Measurements from ENCODE around the gene WWC2. TPM values are rescaled to one million over a fixed set of nuclear protein-coding genes. Genes with fewer than 3 reads are reported as not detected.

The WWC2 gene
- total RNA-seq, 2 donors from 2014 or later = 5.8 to 6.3 TPM

DNA sequence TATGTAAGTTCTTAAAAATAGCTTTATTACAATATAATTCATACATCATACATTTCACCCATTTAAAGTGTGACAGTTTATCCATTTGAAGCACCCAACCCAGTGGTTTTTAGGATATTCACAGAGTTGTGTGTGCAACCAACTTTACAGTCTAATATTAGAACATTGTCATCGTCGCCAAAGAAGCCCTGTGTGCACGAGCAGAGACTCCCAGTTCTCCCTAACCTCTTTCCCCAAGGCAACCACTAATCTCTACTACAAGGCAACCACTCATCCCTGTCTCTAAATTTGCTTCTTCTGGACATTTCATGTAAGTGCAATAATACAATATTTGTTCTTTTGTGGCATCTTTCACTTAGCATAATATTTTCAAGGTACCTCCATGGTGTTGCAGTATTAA, 173.3 kb downstream of the WWC2 start:
- Mint-ChIP-seq H3K27ac (no peak overlapping the region), H3K4me3 (no peak overlapping the region), H3K27me3 (no peaks in the 10 kb centered on the region), H3K4me1 (no peaks in the 10 kb centered on the region), H3K36me3 (ENCODE audit: low read depth) (no peaks in the 10 kb centered on the region)
- no peaks in the 10 kb centered on the region for H3K9me3 ChIP-seq (ENCODE audit: control insufficient read depth, low read length, poor library complexity, severe bottlenecking)
- no peak for DNase-seq
- no peak for ATAC-seq

DNA sequence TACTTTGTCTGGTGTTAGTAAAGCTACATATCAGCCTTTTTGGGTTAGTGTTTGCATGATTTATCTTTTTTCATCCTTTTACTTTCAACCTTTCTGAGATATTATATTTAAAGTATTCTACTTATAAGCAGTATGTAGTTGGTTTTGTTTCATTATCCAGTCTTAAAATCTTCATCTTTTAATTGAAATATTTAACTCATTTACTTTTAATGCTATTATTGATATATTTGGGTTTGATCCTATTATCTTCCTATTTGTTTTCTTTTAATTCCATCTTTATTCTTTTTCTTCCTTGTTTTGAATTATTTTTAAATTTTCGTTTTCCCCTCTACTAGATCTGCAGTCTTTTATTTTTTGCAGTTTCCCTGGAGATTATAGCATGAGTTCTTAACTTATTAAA, 177.0 kb downstream of the WWC2 start:
- DNase-seq (no peak), ATAC-seq (no peak)
- H3K9me3 ChIP-seq (ENCODE audit: control insufficient read depth, low read length, poor library complexity, severe bottlenecking) = no peaks in the 10 kb centered on the region
- Mint-ChIP-seq H3K4me3 (no peak overlapping the region), H3K4me1 (no peaks in the 10 kb centered on the region), H3K27me3 (no peaks in the 10 kb centered on the region), H3K27ac (no peak overlapping the region), H3K36me3 (ENCODE audit: low read depth) (no peaks in the 10 kb centered on the region)

DNA sequence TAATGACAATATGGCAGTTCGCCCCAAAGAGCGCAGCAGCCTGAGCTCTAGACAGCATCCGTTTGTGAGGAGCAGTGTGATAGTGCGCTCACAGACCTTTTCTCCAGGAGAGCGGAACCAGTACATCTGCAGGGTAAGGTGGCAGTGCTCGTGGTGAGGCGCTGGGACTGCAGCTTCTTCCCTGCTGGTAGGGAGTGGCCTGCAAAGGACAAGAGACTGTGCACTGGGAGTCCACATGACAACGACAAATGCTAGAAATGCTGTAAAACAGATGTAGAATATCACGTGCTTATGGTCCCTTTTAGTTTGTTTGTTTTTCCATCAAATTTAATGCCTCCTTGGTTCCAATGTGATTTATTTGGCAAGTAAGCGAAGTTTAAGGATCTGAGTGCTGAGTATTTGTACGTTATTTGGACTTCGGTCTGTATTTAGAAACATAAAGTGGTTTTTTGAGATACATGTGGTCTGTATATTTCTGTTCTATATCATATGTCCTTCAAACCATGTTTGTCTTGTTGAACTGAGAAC, 185.3 kb downstream of the WWC2 start:
- no peak overlapping the region for H3K4me3 Mint-ChIP-seq
- no peaks in the 10 kb centered on the region for H3K27me3 Mint-ChIP-seq
- no peak overlapping the region for H3K27ac Mint-ChIP-seq
- H3K36me3 Mint-ChIP-seq (ENCODE audit: low read depth) = peaks cover 7% of the 10 kb centered on the region
- no peak for ATAC-seq
- peaks cover 7% of the 10 kb centered on the region for H3K4me1 Mint-ChIP-seq
- DNase-seq = no peak
- H3K9me3 ChIP-seq (ENCODE audit: control insufficient read depth, low read length, poor library complexity, severe bottlenecking) = no peaks in the 10 kb centered on the region

DNA sequence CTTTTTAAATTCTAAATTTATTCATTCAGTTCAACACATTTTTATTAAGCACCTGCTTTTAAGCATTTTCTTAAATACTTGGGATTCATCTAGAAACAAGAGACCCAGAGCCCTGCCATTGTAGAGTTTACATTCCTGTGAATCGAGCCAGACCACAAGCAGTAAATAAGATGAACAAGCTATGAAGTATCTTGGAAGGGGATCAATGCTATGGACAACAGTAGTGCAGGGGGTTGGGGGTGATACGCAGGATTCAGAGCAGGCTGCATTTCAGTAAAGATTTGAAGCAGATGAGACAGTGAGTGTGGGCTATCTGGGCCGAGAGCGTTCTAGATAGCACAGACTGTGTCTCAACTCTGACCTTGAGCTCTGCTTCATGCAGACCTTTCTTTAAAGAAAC, 185.9 kb downstream of the WWC2 start:
- no peaks in the 10 kb centered on the region for H3K9me3 ChIP-seq (ENCODE audit: control insufficient read depth, low read length, poor library complexity, severe bottlenecking)
- ATAC-seq (no peak), DNase-seq (no peak)
- H3K4me3 Mint-ChIP-seq = no peak overlapping the region
- peaks cover 7% of the 10 kb centered on the region for H3K36me3 Mint-ChIP-seq (ENCODE audit: low read depth)
- peaks cover 7% of the 10 kb centered on the region for H3K4me1 Mint-ChIP-seq
- H3K27ac Mint-ChIP-seq = no peak overlapping the region
- no peaks in the 10 kb centered on the region for H3K27me3 Mint-ChIP-seq

DNA sequence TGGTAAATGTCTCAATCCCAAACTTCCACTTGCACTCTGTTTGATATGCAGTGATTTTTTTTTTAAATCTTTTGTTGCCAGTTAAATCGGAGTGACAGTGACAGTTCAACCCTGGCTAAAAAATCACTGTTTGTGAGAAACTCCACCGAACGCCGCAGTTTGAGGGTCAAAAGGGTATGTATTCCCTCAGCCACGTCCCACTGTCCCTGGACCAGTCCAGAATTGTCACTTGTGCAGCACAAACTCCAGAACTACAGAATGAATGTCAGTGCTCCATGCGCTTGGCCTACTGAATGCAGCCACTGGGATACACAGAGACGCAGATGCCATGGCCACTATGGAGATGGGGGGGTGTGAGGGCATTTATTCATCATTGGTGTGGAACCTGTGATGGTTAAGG, 186.8 kb downstream of the WWC2 start:
- DNase-seq = no peak
- no peaks in the 10 kb centered on the region for H3K27me3 Mint-ChIP-seq
- peak overlapping the region; percentile 80 for H3K27ac Mint-ChIP-seq
- ATAC-seq = no peak
- peaks cover 7% of the 10 kb centered on the region for H3K4me1 Mint-ChIP-seq
- H3K4me3 Mint-ChIP-seq = no peak overlapping the region
- H3K9me3 ChIP-seq (ENCODE audit: control insufficient read depth, low read length, poor library complexity, severe bottlenecking) = no peaks in the 10 kb centered on the region
- H3K36me3 Mint-ChIP-seq (ENCODE audit: low read depth) = peaks cover 7% of the 10 kb centered on the region

DNA sequence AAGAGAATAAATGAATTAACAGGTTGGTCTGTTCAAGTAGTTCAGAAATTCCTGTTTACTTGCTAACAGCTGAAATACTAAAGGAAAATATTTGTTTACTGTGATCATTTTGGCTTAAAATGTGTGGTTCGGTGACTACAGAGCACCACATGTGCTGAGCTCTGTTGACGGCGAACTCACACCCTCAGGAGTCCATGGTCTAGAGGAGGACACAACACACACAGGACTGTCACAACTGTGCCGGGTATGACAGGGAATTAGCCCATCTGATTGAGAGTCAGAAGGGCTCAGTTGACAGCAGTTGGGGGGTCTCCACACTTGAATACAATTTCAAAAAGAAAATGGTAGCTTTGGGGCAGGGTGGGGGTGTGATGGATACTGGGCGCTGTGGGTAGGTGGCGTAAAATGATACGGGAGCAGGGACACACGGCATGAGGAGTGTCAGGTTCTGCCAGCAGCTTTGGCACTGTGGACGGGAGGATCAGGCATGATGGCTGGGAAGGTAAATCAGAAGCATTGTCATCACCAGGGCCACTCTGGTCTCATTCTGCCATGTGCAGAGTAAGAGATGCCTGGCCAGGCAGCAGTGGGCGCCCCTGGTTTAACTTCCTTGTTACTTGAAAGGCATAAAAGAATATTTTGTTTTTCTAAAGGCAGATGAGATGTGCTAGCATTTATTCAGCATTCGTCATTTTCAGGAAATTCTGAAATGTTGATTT, 187.7 kb downstream of the WWC2 start:
- ATAC-seq (no peak), DNase-seq (no peak)
- peaks cover 10% of the 10 kb centered on the region for H3K4me1 Mint-ChIP-seq

DNA sequence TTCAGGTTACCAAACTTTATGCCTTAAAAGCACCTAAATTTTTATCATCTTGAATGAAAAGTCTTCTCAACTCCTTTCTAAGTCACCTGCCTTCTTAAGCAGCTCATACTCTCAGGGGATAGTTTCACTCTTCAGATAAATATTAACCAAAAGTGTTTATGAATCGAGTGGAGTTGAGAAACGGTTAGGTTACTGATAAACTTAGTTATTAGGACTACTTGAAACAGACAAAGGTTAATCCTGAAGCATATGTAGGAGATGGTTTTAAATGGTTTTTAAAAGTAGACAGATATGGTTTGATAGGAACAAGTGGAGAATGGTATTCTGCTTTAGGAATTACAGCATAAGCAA, 188.2 kb downstream of the WWC2 start:
- no peak for DNase-seq
- Mint-ChIP-seq H3K27ac (peak overlapping the region; percentile 63), H3K27me3 (no peaks in the 10 kb centered on the region)

More for the DNA sequence above, 187.7 kb downstream of the WWC2 start:
- Mint-ChIP-seq H3K27ac (peak overlapping the region; percentile 63), H3K27me3 (no peaks in the 10 kb centered on the region), H3K4me3 (no peak overlapping the region), H3K36me3 (ENCODE audit: low read depth) (peaks cover 7% of the 10 kb centered on the region)
- no peaks in the 10 kb centered on the region for H3K9me3 ChIP-seq (ENCODE audit: control insufficient read depth, low read length, poor library complexity, severe bottlenecking)

DNA sequence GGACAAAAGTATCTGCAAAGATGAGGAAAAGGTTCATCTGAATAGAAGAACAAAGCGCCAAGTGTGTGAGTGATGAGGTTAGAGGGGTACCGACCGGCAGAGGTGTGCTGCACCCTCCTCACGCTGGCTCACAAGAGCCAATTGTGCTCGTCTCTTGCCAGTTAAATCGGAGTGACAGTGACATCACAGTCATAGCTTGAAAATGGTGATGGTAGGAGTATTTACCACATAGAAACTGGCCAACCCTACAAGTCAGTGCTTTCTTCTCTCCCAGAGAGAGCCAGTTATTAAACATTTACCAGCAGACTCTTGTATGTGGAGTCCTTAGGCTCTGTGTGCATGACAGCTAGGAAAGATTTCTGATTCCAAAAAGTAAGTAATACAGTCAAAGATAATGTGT, 188.6 kb downstream of the WWC2 start:
- no peaks in the 10 kb centered on the region for H3K9me3 ChIP-seq (ENCODE audit: control insufficient read depth, low read length, poor library complexity, severe bottlenecking)
- DNase-seq (no peak), ATAC-seq (no peak)
- no peak overlapping the region for H3K4me3 Mint-ChIP-seq
- peaks cover 6% of the 10 kb centered on the region for H3K36me3 Mint-ChIP-seq (ENCODE audit: low read depth)
- peak overlapping the region; percentile 63 for H3K27ac Mint-ChIP-seq
- peaks cover 10% of the 10 kb centered on the region for H3K4me1 Mint-ChIP-seq
- no peaks in the 10 kb centered on the region for H3K27me3 Mint-ChIP-seq

More for the DNA sequence above, 188.2 kb downstream of the WWC2 start:
- H3K9me3 ChIP-seq (ENCODE audit: control insufficient read depth, low read length, poor library complexity, severe bottlenecking) = no peaks in the 10 kb centered on the region
- ATAC-seq = no peak
- no peak overlapping the region for H3K4me3 Mint-ChIP-seq
- H3K4me1 Mint-ChIP-seq = peaks cover 10% of the 10 kb centered on the region
- peaks cover 7% of the 10 kb centered on the region for H3K36me3 Mint-ChIP-seq (ENCODE audit: low read depth)

DNA sequence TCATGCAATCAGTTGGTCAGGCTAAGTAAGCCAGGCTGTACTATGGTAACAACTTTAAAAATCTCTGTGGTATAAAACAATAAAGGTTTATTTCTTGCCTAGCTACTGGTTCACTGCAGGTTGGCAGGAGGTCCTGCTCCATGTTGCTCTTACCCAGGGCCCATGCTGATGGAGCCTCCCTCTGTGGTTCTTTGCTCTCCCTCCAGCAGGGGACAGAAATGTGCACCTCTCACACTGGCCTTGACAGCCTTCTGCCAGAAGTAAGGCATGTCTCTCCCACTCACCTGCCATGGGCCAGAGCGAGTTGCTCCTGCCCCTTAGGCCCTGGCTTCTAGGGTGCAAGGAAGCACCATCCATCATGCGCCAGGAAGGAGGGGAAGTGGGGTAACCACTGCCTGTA, 189.9 kb downstream of the WWC2 start:
- peaks cover 10% of the 10 kb centered on the region for H3K4me1 Mint-ChIP-seq
- H3K4me3 Mint-ChIP-seq = no peak overlapping the region
- H3K27ac Mint-ChIP-seq = no peak overlapping the region
- no peaks in the 10 kb centered on the region for H3K9me3 ChIP-seq (ENCODE audit: control insufficient read depth, low read length, poor library complexity, severe bottlenecking)
- no peak for ATAC-seq
- H3K27me3 Mint-ChIP-seq = no peaks in the 10 kb centered on the region
- no peak for DNase-seq
- peaks cover 3% of the 10 kb centered on the region for H3K36me3 Mint-ChIP-seq (ENCODE audit: low read depth)

DNA sequence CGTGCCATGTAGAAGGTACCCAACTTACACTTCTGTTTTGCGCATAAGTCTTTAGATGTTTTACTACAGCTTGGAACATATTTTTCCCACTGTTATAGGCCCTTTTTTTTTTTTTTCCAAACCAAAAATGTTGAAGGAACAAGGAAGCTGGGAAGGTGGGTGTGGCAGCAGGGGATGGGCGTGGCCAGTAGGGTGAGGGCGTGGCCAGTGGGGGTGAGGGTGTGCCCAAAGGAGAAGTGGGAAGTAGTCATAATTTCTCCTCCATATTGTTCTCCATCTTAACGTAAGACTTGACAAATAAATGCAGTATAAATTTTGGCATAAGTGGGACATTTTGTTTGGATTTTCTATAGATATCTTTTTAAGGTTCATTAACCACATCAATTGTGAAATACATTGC, 190.6 kb downstream of the WWC2 start:
- DNase-seq = no peak
- Mint-ChIP-seq H3K27ac (no peak overlapping the region), H3K36me3 (ENCODE audit: low read depth) (peaks cover 3% of the 10 kb centered on the region)

DNA sequence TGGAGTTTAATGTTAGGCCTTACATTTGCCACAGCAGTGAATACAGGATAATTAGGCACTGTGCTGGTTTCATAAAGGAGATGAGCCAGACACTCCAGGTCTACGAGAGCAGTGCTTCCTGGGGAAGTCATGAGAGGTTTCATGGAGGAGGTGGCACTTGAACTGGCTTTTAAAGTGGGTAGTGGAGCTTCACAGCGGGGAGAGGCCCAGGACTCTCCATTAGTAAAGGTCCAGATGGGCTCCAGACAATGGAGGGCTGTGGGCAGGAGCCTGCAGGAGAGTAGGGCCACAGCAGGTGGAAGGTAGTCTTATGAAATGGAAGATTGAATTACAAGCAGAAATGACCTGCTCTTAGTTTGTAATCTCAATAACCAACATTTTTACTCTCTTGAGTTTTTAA, 192.0 kb downstream of the WWC2 start:
- H3K9me3 ChIP-seq (ENCODE audit: control insufficient read depth, low read length, poor library complexity, severe bottlenecking) = no peaks in the 10 kb centered on the region
- H3K4me1 Mint-ChIP-seq = peaks cover 10% of the 10 kb centered on the region
- no peaks in the 10 kb centered on the region for H3K27me3 Mint-ChIP-seq
- no peak for ATAC-seq
- H3K4me3 Mint-ChIP-seq = no peak overlapping the region
- H3K27ac Mint-ChIP-seq = no peak overlapping the region
- DNase-seq = no peak
- peaks cover 3% of the 10 kb centered on the region for H3K36me3 Mint-ChIP-seq (ENCODE audit: low read depth)

More for the DNA sequence above, 190.6 kb downstream of the WWC2 start:
- Mint-ChIP-seq H3K4me3 (no peak overlapping the region), H3K4me1 (peaks cover 10% of the 10 kb centered on the region), H3K27me3 (no peaks in the 10 kb centered on the region)
- H3K9me3 ChIP-seq (ENCODE audit: control insufficient read depth, low read length, poor library complexity, severe bottlenecking) = no peaks in the 10 kb centered on the region
- no peak for ATAC-seq

DNA sequence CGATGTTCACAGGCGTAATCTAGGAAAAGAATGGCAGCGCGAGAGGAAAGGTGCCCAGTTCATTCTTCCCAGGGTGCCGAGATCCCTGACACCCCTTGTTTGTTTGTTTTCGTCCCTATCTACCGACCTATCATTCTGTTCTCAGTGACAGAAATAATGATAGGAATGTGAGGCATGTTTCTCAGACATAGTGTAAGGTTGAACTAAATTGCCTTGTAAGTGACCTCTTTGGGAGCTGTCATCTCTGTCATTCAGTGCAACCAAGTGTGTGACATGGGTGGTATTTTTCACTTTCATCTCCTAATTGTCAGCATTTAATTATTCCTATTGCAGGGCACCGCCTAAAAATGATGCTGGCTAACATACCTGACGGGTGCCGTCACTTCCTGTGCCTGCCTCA, 196.7 kb downstream of the WWC2 start:
- peaks cover 6% of the 10 kb centered on the region for H3K4me1 Mint-ChIP-seq
- no peaks in the 10 kb centered on the region for H3K9me3 ChIP-seq (ENCODE audit: control insufficient read depth, low read length, poor library complexity, severe bottlenecking)
- no peaks in the 10 kb centered on the region for H3K36me3 Mint-ChIP-seq (ENCODE audit: low read depth)
- ATAC-seq = no peak
- no peak for DNase-seq
- no peak overlapping the region for H3K4me3 Mint-ChIP-seq
- H3K27me3 Mint-ChIP-seq = peaks cover 6% of the 10 kb centered on the region
- no peak overlapping the region for H3K27ac Mint-ChIP-seq

DNA sequence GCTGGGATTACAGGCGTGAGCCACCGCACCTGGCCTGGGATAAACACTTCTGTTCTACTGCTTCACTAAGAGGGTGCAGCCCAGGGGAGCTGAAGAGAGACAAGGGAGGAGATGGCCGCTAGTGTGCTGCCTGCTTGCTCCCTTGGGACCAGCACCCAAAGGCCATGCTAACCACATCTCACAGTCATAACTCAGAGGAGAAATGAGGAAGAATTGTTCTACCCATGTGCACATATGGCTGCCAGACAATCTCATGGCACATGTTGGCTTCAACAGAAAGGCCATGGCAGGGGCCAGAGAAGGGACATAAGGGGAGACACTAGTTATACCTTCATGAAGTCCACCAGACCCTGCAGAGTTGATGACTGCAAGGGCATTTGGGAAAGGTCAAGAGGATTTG, 198.6 kb downstream of the WWC2 start:
- H3K27me3 Mint-ChIP-seq = peaks cover 6% of the 10 kb centered on the region
- DNase-seq (no peak), ATAC-seq (no peak)
- H3K9me3 ChIP-seq (ENCODE audit: control insufficient read depth, low read length, poor library complexity, severe bottlenecking) = no peaks in the 10 kb centered on the region
- H3K4me1 Mint-ChIP-seq = peaks cover 4% of the 10 kb centered on the region
- H3K27ac Mint-ChIP-seq = no peak overlapping the region
- H3K4me3 Mint-ChIP-seq = no peak overlapping the region
- H3K36me3 Mint-ChIP-seq (ENCODE audit: low read depth) = no peaks in the 10 kb centered on the region

DNA sequence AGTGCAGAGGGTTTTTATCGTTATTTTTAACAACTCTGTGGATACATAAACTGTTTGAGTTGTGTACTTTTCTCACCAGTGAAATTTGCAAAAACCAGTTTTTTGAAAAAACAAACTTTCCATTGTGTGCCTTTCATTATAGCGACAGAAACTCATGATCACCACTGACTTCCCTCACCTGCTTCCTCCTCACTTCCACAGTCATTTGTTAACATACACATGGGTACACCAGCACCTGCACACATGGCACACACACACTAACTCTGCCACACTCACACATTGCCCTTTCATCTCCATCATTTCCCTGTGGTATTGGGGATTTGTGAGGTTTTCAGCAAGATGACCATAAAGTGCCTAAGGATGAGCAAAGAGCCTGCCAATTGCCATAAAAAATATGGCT, 200.4 kb downstream of the WWC2 start:
- peaks cover 4% of the 10 kb centered on the region for H3K4me1 Mint-ChIP-seq
- H3K4me3 Mint-ChIP-seq = no peak overlapping the region
- H3K27ac Mint-ChIP-seq = no peak overlapping the region
- H3K27me3 Mint-ChIP-seq = peaks cover 6% of the 10 kb centered on the region
- ATAC-seq (no peak), DNase-seq (no peak)
- H3K9me3 ChIP-seq (ENCODE audit: control insufficient read depth, low read length, poor library complexity, severe bottlenecking) = no peaks in the 10 kb centered on the region
- H3K36me3 Mint-ChIP-seq (ENCODE audit: low read depth) = no peaks in the 10 kb centered on the region

Data from T-helper 17 cell (primary cell).